Measurements from ENCODE around the gene RCBTB1. TPM values are rescaled to one million over a fixed set of nuclear protein-coding genes. Genes with fewer than 3 reads are reported as not detected.

Gene RCBTB1
- total RNA-seq (2022; extraction: Qiagen RNA extraction): 7.7 to 9.6 TPM (median 8.8 TPM) in 5 replicates

GRCh38 chr13:49585220-49586157 is at the start of gene RCBTB1:
RCBTB1 (minus strand) TSS chr13:49585558; CDS start chr13:49567279, 18,279 bp downstream.

GRCh38 chr13:49627831-49628652 is 42.7 kb upstream of the RCBTB1 start, which contains the start of gene ARL11:
ARL11 (plus strand) TSS chr13:49628507; CDS start chr13:49630448, 1,941 bp downstream.

GRCh38 chr13:49495783-49496762 is 89.3 kb downstream of the RCBTB1 start, which contains the start of gene PHF11:
PHF11 (plus strand) TSS chr13:49495953; CDS start chr13:49496002, 49 bp downstream.

Other genes starting within 250 kb of the RCBTB1 start
- 1.4 to 2.5 TPM (median 1.8 TPM) in 5 replicates for gene CAB39L, start 141.5 kb downstream of the RCBTB1 start, total RNA-seq (2022; extraction: Qiagen RNA extraction)
- 1.6 to 2.1 TPM (median 1.8 TPM) in 5 replicates for gene SETDB2, start 141.3 kb downstream of the RCBTB1 start, total RNA-seq (2022; extraction: Qiagen RNA extraction)
- gene PHF11, start 89.6 kb downstream of the RCBTB1 start, total RNA-seq (2022; extraction: Qiagen RNA extraction): 5.1 to 6.2 TPM (median 5.9 TPM) in 5 replicates
- not detected in 5 replicates for gene ARL11, start 42.9 kb upstream of the RCBTB1 start, total RNA-seq (2022; extraction: Qiagen RNA extraction)
- 38.8 to 70.0 TPM (median 68.2 TPM) in 5 replicates for gene EBPL, start 105.9 kb upstream of the RCBTB1 start, total RNA-seq (2022; extraction: Qiagen RNA extraction)
- 27.1 to 33.6 TPM (median 30.5 TPM) in 5 replicates for gene KPNA3, start 207.1 kb upstream of the RCBTB1 start, total RNA-seq (2022; extraction: Qiagen RNA extraction)

Measured in A549 treated with AZD2906 at 1 μM for 4 hours (cell line).